T-helper 2 cell treated with Interferon-gamma antibody and Interleukin-4, amounts not matched to agents 5 μg/mL and 100 μg/mL, for 36 hours (primary cell): ENCODE measurements around the gene UFL1.
"Not testable (repeated sequence)": the region's sequence is repeated elsewhere in the genome, so short reads cannot be mapped to it uniquely, and the experiment has no call there.

Source experiments
- DNase-seq: peaks from one replicate; pipeline ENCODE4 v3.0.0; 2021; ENCODE audit warnings: low spot score
- H3K27ac Mint-ChIP-seq: one replicate; pipeline ENCODE4 v1.8.0; 2021; ENCODE audit warnings: mild to moderate bottlenecking, mixed read lengths
- H3K27me3 Mint-ChIP-seq: one replicate; pipeline ENCODE4 v1.8.0; 2021; ENCODE audit warnings: low read depth, mixed read lengths
- H3K36me3 Mint-ChIP-seq: one replicate; pipeline ENCODE4 v1.8.0; 2021; ENCODE audit warnings: low read depth, mixed read lengths
- H3K4me1 Mint-ChIP-seq: one replicate; pipeline ENCODE4 v1.8.0; 2021; ENCODE audit warnings: low read depth, mixed read lengths
- H3K4me3 Mint-ChIP-seq: one replicate; pipeline ENCODE4 v1.8.0; 2022; ENCODE audit warnings: mild to moderate bottlenecking, moderate library complexity, mixed read lengths
- H3K9me3 Mint-ChIP-seq: one replicate; pipeline ENCODE4 v1.8.0; 2021; ENCODE audit warnings: mixed read lengths

The UFL1 gene

DNA sequence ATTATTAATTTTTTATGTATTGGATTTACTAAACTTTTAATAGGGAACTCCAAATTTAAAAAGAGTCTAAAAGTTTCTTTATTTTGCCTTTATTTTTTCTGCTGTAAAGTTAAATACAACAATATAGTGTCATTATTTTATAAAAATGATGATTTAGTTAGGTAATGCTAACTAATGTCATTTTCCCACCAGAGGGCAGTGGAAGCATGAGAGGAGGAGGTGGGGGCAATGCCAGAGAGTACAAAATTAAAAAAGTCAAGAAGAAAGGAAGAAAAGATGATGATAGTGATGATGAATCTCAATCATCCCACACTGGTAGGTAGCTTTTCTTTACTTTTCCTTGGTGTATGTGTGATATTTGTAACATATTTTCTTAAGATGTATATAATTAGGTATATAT is 21.1 kb downstream of the UFL1 start:
- no peak overlapping the region for H3K27ac Mint-ChIP-seq
- H3K4me1 Mint-ChIP-seq = no peaks in the 10 kb centered on the region
- no peaks in the 10 kb centered on the region for H3K27me3 Mint-ChIP-seq
- H3K36me3 Mint-ChIP-seq = peaks cover 45% of the 10 kb centered on the region
- no peaks in the 10 kb centered on the region for H3K9me3 Mint-ChIP-seq
- no peak overlapping the region for H3K4me3 Mint-ChIP-seq
- DNase-seq = no peak

DNA sequence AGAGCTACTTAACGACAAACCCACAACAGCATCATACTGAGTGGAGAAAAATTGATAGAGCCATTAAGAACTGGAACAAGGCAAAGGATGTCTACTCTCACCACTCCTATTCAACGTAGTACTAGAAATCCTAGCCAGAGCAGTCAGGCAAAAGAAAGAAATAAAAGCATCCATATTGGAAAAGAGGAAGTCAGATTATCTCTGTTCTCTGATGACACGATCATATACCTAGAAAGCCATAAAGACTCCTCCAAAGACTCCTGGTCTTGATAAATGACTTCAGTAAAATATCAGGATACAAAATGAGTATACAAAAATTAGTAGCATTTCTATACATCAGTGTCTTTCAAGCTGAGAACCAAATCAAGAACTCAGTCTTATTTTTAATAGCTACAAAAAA is 24.3 kb downstream of the UFL1 start:
- no peaks in the 10 kb centered on the region for H3K9me3 Mint-ChIP-seq
- H3K36me3 Mint-ChIP-seq = peaks cover 51% of the 10 kb centered on the region
- H3K4me1 Mint-ChIP-seq = peaks cover 2% of the 10 kb centered on the region
- no peaks in the 10 kb centered on the region for H3K27me3 Mint-ChIP-seq
- no peak for DNase-seq
- H3K4me3 Mint-ChIP-seq = no peak overlapping the region
- H3K27ac Mint-ChIP-seq = no peak overlapping the region

DNA sequence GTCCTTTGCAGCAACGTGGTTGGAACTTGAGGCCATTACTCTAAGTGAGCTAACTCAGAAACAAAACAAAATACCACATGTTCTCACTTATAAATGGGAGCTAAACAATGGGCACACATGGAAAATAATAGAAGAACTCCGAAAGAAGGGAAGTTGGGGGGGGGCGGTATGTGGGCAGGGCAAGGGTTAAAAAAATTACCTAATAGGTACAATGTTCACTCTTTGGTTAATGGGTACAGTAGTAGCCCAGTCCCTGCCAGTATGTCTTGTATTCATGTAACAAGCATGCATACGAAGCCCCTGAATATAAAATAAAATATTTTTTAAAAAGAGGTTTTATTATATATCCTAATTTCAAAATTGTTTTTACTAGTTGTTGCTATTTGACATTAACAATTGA is 26.0 kb downstream of the UFL1 start:
- Mint-ChIP-seq H3K27ac (no peak overlapping the region), H3K4me3 (no peak overlapping the region), H3K9me3 (no peaks in the 10 kb centered on the region), H3K27me3 (no peaks in the 10 kb centered on the region), H3K36me3 (peaks cover 59% of the 10 kb centered on the region), H3K4me1 (peaks cover 2% of the 10 kb centered on the region)
- no peak for DNase-seq

DNA sequence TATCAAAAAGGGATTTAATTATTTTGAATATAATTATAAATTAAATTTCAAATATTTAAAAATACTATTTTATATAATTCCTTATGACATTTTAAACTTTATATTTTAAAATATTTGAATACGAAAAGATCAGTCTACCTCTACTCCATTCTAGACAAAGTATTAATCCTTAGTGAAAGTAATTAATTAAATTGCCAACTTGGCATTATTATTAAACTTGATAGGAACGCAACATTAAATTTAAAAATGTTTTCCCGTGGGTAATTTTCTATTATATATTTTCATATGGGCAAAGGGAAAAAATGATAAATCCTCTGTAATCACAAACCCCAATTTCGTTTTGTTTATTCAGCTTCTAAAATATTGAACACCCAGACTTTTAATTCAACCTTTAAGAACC is 33.0 kb downstream of the UFL1 start:
- H3K27ac Mint-ChIP-seq = no peak overlapping the region
- peaks cover 54% of the 10 kb centered on the region for H3K36me3 Mint-ChIP-seq
- H3K27me3 Mint-ChIP-seq = peaks cover 3% of the 10 kb centered on the region

DNA sequence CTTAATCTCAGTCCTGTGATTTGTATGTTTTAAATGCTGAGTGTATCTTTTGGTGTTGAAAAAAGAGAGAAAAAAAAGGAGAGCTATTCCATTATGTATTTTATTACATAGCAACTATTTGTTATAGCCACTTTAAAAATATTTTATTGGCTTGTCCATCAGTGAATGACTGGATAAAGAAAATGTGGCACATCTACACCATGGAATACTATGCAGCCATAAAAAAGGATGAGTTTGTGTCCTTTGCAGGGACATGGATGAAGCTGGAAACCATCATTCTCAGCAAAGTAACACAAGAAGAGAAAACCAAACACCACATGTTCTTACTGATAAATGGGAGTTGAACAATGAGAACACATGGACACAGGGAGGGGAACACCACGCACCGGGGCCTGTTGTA is 38.1 kb downstream of the UFL1 start:
- not testable (repeated sequence) for H3K9me3 Mint-ChIP-seq, H3K4me1 Mint-ChIP-seq, DNase-seq, H3K4me3 Mint-ChIP-seq, H3K27ac Mint-ChIP-seq
- peaks cover 14% of the 10 kb centered on the region for H3K27me3 Mint-ChIP-seq
- H3K36me3 Mint-ChIP-seq = peaks cover 13% of the 10 kb centered on the region

More for the DNA sequence above, 33.0 kb downstream of the UFL1 start:
- DNase-seq = no peak
- no peak overlapping the region for H3K4me3 Mint-ChIP-seq
- H3K9me3 Mint-ChIP-seq = no peaks in the 10 kb centered on the region
- H3K4me1 Mint-ChIP-seq = peaks cover 2% of the 10 kb centered on the region

DNA sequence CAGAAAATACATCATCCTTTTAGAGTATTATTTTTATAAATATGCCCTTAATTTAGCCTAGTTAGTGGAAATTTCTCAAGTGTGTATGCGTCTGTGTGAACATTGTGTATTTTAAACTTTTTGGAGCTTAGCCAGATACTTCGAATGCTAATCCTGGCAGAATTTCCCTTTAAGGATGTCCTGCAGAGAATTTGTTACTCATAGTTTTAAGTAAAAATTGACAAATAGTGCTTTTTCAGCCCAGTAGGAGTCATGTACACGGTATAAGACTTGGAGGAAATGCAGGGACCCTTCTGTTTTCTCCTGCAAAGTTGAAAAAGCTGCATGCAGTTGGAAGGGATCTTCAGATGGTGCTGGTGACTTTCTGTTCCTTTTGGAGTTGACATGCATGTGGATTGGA is 41.3 kb downstream of the UFL1 start, which contains the start of gene FHL5:
FHL5 (plus strand) TSS at position 243 of the 400 bp plus-strand sequence. CDS start 40,486 bp downstream, outside the sequence.
- H3K27me3 Mint-ChIP-seq = peaks cover 23% of the 10 kb centered on the region
- H3K27ac Mint-ChIP-seq = no peak within 1 kb of the TSS
- H3K4me3 Mint-ChIP-seq = no peak within 1 kb of the TSS
- no peaks in the 10 kb centered on the region for H3K4me1 Mint-ChIP-seq
- no peaks in the 10 kb centered on the region for H3K9me3 Mint-ChIP-seq
- H3K36me3 Mint-ChIP-seq = no peaks in the 10 kb centered on the region
- no peak for DNase-seq

DNA sequence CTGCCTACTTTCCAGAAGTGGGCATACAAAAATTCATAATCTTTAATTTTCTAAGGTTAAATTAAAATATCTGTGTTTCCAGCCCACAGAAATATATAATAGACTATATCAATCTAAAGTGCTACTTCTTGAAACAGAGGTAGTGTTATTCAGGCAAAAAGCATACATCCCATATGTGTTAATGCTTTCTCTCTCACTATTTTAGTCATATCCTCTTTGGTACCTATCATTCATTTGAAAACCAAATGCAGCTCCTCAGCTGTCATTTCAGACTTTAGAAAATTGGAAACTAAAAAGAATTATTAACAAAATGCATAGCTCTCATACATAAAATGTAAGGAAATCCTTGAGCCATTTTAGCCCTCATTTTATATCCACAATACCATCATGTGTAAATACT is 42.2 kb downstream of the UFL1 start:
- Mint-ChIP-seq H3K9me3 (no peaks in the 10 kb centered on the region), H3K36me3 (no peaks in the 10 kb centered on the region), H3K27ac (no peak overlapping the region), H3K4me1 (no peaks in the 10 kb centered on the region), H3K27me3 (peaks cover 25% of the 10 kb centered on the region), H3K4me3 (no peak overlapping the region)
- DNase-seq = no peak

DNA sequence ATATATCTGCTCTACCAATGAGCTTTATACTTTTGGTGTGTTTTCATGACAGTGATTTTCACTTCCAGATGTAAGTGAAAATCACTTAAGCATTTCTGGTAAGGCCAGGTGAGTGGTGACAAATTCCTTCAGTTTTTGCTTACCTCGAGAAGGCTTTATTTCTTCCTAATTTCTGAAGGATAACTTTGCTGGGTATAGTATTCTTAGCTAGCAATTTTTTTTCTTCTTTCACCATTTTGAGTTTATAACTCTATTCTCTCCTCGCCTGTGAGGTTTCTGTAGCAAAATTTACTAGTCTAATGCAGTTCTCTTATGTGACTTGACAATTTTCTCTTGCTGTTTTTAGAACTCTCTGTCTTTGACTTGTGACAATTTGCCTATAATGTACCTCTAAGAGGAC is 48.4 kb downstream of the UFL1 start:
- no peak for DNase-seq
- Mint-ChIP-seq H3K4me1 (no peaks in the 10 kb centered on the region), H3K27ac (no peak overlapping the region), H3K4me3 (no peak overlapping the region), H3K36me3 (no peaks in the 10 kb centered on the region), H3K9me3 (peaks cover 24% of the 10 kb centered on the region), H3K27me3 (peaks cover 18% of the 10 kb centered on the region)

DNA sequence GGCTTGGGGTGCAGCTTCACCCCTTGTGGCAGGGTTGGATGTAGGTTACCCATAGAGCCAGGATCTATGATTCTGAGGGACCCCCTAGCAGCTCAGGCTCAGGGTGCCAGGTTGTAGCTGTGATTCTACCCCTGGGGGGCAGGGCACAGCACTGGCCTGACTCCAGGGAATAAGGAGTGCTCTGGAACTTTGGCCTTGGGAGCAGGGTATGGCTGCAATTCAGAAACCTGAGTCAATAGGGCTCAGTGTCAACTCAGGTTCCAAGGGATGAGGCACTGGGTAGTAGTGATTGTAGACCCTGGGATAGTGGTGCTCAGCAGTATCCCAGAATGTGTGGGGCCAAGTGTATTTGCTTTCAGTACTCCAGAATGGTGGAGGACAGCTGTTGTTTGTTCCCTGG is 49.9 kb downstream of the UFL1 start:
- H3K36me3 Mint-ChIP-seq = no peaks in the 10 kb centered on the region
- H3K27me3 Mint-ChIP-seq = peaks cover 15% of the 10 kb centered on the region
- DNase-seq = no peak
- no peaks in the 10 kb centered on the region for H3K4me1 Mint-ChIP-seq
- no peak overlapping the region for H3K27ac Mint-ChIP-seq
- H3K9me3 Mint-ChIP-seq = peaks cover 24% of the 10 kb centered on the region
- no peak overlapping the region for H3K4me3 Mint-ChIP-seq

DNA sequence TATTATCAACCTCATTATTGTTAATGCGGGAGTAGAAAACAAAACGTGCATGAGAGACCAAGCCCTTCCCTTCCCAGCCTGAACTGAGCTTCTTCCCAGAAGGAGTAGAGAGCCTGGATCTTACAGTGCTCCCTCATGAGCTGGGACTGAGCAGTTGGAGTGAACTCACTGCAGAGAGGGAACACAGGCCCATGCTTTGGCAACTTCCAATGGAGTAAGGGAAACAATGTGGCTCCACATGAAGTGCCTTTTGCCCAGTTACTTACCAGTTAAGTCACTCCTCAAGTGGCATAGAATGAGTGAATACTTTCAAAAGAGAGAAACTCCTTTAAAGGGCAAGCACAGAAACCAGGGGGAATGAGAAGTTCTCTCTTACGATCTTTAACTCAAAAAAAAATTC is 53.8 kb downstream of the UFL1 start:
- H3K4me3 Mint-ChIP-seq = no peak overlapping the region
- peaks cover 14% of the 10 kb centered on the region for H3K9me3 Mint-ChIP-seq
- no peaks in the 10 kb centered on the region for H3K4me1 Mint-ChIP-seq
- no peaks in the 10 kb centered on the region for H3K36me3 Mint-ChIP-seq
- H3K27ac Mint-ChIP-seq = no peak overlapping the region
- DNase-seq = no peak
- H3K27me3 Mint-ChIP-seq = peaks cover 4% of the 10 kb centered on the region

DNA sequence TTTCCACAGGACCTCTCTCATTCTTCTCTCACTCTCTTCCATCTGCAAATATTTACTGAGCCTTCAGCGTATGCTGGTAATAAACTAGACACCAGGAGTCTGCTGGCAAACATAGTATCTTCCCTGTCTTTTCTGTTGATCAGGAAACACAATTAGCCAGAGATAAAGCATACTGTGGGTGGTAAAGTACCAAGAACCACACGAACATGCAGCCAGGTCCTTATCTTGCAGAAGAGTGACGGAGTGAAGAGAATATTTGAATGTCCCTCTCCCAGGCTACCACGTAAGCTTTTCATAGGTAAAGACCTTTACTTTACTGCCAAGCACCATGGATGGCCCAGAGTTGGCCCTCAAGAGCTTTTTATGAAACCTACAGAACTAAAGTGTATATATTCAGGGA is 54.6 kb downstream of the UFL1 start:
- H3K9me3 Mint-ChIP-seq = peaks cover 6% of the 10 kb centered on the region
- no peak for DNase-seq
- no peaks in the 10 kb centered on the region for H3K36me3 Mint-ChIP-seq
- no peaks in the 10 kb centered on the region for H3K4me1 Mint-ChIP-seq
- H3K27ac Mint-ChIP-seq = no peak overlapping the region
- peaks cover 2% of the 10 kb centered on the region for H3K27me3 Mint-ChIP-seq
- H3K4me3 Mint-ChIP-seq = no peak overlapping the region

DNA sequence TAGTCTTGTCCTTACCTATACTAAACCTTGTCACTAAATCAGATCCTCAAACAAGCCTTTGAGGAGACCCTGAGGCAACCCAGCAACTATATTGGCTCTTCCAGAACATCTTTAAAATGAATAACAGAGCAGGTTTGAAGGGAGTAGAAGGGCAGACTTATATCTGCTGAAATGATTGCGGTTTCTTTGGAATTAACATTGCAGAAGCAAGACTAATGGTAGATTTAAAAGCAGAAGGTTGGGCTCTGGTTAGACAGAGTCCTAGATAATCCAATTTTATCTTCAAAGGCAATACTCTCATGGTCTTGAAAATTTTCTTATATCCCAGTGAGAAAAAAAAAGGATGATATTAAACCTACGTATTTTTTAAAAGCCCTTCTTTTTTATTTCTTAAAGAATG is 60.4 kb downstream of the UFL1 start:
- H3K4me3 Mint-ChIP-seq = no peak overlapping the region
- H3K27me3 Mint-ChIP-seq = peaks cover 14% of the 10 kb centered on the region
- H3K4me1 Mint-ChIP-seq = no peaks in the 10 kb centered on the region
- DNase-seq = no peak
- H3K9me3 Mint-ChIP-seq = no peaks in the 10 kb centered on the region
- H3K27ac Mint-ChIP-seq = no peak overlapping the region
- no peaks in the 10 kb centered on the region for H3K36me3 Mint-ChIP-seq

DNA sequence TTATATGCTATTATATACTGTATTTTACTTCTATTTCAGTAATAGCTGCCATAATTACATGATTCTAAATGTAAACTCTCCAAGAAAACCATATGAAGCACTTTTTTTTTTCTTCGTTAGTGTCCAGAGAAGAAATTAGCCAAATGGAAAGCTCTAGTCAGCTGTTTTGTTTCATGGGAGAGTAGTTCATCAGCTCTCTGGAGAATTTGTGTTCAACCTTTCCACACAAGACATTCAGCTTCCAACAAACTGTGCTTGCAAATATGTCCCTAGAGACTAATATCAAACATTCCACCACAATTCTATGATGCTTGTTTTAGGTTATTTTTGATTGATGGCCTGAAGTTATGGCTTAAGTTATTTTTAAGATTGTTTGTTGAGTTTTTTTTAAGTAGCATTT is 60.8 kb downstream of the UFL1 start:
- H3K27ac Mint-ChIP-seq = no peak overlapping the region
- no peaks in the 10 kb centered on the region for H3K9me3 Mint-ChIP-seq
- H3K4me3 Mint-ChIP-seq = no peak overlapping the region
- H3K27me3 Mint-ChIP-seq = peaks cover 14% of the 10 kb centered on the region
- DNase-seq = no peak
- no peaks in the 10 kb centered on the region for H3K36me3 Mint-ChIP-seq
- H3K4me1 Mint-ChIP-seq = no peaks in the 10 kb centered on the region

DNA sequence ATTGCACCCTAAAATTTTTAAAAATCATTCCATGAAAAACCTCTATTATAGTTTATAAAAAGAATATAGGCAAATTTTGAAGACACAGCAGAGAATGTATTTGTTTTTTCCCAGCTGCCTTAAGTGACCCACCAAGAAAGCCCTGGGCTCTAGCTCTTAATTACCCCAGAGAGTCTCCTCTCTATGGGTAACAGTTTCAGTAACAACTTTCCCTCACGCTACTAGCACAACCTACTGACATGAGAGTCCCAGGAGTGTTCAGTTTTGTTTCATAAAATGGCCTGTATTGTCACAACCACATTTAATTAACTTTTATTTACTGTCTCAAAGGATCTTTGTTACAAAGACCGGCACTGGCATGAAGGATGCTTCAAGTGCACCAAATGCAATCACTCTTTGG is 82.8 kb downstream of the UFL1 start:
- DNase-seq = no peak
- no peaks in the 10 kb centered on the region for H3K36me3 Mint-ChIP-seq
- no peak overlapping the region for H3K4me3 Mint-ChIP-seq
- H3K27ac Mint-ChIP-seq = no peak overlapping the region
- no peaks in the 10 kb centered on the region for H3K4me1 Mint-ChIP-seq
- H3K27me3 Mint-ChIP-seq = peaks cover 5% of the 10 kb centered on the region
- H3K9me3 Mint-ChIP-seq = no peaks in the 10 kb centered on the region
